Endothelial cell of umbilical vein (primary cell): ENCODE measurements around the gene ACVR2A.

Source experiments
- CTCF ChIP-seq, 2 donors: IDR thresholded peaks; 1 replicate in 1 of 2; 2 replicates in 1 of 2; pipeline ENCODE4 v1.5.1; 2011; ENCODE audit warnings: low read length in 2 of 2, mild to moderate bottlenecking in 2 of 2, moderate library complexity in 2 of 2, control low read depth in 1 of 2, inconsistent platforms in 1 of 2, low read depth in 1 of 2; ENCODE audit not compliant: insufficient read depth in 1 of 2; ENCODE audit errors: extremely low read depth in 1 of 2
- EZH2 ChIP-seq: IDR thresholded peaks from 2 replicates; pipeline ENCODE4 v1.6.1; 2012; ENCODE audit warnings: borderline replicate concordance, low read depth, mild to moderate bottlenecking, moderate library complexity, low read length, inconsistent platforms; ENCODE audit not compliant: severe bottlenecking

GRCh38 chr2:147872967-147873366, 28.1 kb downstream of the ACVR2A start:
- no peak for TF ChIP-seq CTCF (IDR thresholded peaks at IDR 0.05; ENCODE audit: extremely low read depth in 1 of 2, insufficient read depth in 1 of 2, low read depth in 1 of 2, low read length in 2 of 2)
- no peak for TF ChIP-seq EZH2
